Tibial nerve (tissue), 4 donors: Measurements from ENCODE around the gene DFFB.

ENCODE experiments used
- EP300 ChIP-seq, 2 donors: sonication (generic); formaldehyde crosslinking; IDR thresholded peaks; one replicate each; pipeline ENCODE4 v1.6.1; 2017; ENCODE audit warnings: antibody characterized with exemption in 2 of 2, mild to moderate bottlenecking in 1 of 2
- TF ChIP-seq, protein P1 (sequence below), 5 experiments: fragments of 200-600 bp in 3 of 5; fragments of 450-650 bp in 2 of 5; sonication (generic) in 3 of 5; IDR thresholded peaks; one replicate each; pipeline ENCODE4 v1.5.1; 2016 to 2019; ENCODE audit warnings: antibody characterized with exemption in 5 of 5, mild to moderate bottlenecking in 3 of 5, moderate library complexity in 2 of 5

DNA sequence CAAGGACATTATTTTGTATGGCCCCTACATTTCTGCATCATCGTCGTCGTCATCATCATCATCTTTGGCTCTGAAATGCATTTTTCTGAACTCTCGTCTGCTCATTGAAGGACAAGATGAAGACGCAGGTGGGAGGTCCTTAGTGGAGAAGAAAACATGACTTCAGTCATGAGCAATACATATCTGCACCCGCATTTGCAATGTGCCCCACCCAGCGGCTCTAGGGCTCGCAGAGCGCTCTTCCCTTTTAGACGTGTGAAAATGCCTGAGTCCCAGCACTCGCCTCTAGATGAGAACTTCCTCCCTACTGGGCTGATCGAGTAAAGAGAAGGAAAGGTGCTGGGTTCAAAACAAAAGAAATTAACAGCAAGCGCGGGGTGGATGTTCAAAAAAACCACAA is 32.7 kb downstream of the DFFB start:
- TF ChIP-seq, protein P1, sequence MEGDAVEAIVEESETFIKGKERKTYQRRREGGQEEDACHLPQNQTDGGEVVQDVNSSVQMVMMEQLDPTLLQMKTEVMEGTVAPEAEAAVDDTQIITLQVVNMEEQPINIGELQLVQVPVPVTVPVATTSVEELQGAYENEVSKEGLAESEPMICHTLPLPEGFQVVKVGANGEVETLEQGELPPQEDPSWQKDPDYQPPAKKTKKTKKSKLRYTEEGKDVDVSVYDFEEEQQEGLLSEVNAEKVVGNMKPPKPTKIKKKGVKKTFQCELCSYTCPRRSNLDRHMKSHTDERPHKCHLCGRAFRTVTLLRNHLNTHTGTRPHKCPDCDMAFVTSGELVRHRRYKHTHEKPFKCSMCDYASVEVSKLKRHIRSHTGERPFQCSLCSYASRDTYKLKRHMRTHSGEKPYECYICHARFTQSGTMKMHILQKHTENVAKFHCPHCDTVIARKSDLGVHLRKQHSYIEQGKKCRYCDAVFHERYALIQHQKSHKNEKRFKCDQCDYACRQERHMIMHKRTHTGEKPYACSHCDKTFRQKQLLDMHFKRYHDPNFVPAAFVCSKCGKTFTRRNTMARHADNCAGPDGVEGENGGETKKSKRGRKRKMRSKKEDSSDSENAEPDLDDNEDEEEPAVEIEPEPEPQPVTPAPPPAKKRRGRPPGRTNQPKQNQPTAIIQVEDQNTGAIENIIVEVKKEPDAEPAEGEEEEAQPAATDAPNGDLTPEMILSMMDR (IDR thresholded peaks at IDR 0.05) = no peak
- TF ChIP-seq EP300 (IDR thresholded peaks at IDR 0.05) = no peak
